Measurements from ENCODE around the gene LRMDA. TPM values are rescaled to one million over a fixed set of nuclear protein-coding genes. Genes with fewer than 3 reads are reported as not detected.

LRMDA gene
- total RNA-seq, 3 donors from 2014 or later = 9.4 to 14.9 (median 10.3) TPM

DNA sequence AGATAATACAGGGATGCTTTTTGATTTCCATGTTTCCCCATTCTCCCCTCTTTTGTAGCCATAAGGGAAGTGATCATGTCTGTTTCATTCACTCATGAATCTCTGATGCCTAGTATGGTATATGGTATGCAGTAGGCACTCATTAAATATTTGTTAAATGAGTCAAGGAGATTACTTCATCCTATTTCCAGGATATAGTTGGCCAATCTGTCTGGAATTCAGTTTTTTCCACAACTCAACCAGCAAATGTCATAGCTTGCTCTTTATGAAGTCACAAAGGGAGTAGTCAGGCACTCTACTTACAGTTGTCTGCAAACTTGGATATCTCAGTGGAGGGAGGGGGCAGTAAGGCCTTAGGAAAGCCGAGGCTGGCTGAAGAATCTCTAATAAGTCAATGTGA lies 853.6 kb downstream of the LRMDA start:
- ATAC-seq (no peak), DNase-seq (no peak)
- Histone ChIP-seq H3K36me3 (ENCODE audit: low read depth) (no peaks in the 10 kb centered on the region), H3K4me3 (no peak overlapping the region), H3K9me3 (no peaks in the 10 kb centered on the region), H3K4me1 (ENCODE audit: low read depth) (no peaks in the 10 kb centered on the region)
- intact Hi-C loops (cut with DNase I, micrococcal nuclease) = no loop called here
- TF ChIP-seq, protein P1, sequence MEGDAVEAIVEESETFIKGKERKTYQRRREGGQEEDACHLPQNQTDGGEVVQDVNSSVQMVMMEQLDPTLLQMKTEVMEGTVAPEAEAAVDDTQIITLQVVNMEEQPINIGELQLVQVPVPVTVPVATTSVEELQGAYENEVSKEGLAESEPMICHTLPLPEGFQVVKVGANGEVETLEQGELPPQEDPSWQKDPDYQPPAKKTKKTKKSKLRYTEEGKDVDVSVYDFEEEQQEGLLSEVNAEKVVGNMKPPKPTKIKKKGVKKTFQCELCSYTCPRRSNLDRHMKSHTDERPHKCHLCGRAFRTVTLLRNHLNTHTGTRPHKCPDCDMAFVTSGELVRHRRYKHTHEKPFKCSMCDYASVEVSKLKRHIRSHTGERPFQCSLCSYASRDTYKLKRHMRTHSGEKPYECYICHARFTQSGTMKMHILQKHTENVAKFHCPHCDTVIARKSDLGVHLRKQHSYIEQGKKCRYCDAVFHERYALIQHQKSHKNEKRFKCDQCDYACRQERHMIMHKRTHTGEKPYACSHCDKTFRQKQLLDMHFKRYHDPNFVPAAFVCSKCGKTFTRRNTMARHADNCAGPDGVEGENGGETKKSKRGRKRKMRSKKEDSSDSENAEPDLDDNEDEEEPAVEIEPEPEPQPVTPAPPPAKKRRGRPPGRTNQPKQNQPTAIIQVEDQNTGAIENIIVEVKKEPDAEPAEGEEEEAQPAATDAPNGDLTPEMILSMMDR (IDR thresholded peaks at IDR 0.05) = no peak

DNA sequence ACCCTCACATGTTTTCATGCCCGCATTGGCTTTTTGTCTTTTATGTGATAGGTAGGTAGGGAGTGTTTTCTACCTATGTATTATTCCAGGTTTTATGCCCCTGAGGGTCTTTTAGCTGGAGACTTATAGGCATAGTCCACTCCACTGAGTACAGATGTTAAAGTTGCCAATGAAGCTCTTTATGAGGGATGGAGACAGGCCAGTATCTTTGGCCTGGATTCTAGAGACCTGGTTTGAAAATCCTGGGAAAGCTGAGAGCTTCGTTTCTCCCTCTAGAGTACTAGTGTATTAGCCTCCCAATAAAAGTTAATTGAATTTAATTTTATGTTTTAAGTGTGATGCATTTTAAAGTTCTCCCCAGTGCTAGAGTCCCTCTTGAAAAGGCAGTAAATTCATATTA lies 854.1 kb downstream of the LRMDA start:
- TF ChIP-seq, protein P1 (IDR thresholded peaks at IDR 0.05) = no peak
- Histone ChIP-seq H3K4me3 (no peak overlapping the region), H3K4me1 (ENCODE audit: low read depth) (no peaks in the 10 kb centered on the region), H3K9me3 (no peaks in the 10 kb centered on the region), H3K36me3 (ENCODE audit: low read depth) (no peaks in the 10 kb centered on the region)
- DNase-seq = no peak
- ATAC-seq = no peak
- intact Hi-C loops (cut with DNase I, micrococcal nuclease) = no loop called here

DNA sequence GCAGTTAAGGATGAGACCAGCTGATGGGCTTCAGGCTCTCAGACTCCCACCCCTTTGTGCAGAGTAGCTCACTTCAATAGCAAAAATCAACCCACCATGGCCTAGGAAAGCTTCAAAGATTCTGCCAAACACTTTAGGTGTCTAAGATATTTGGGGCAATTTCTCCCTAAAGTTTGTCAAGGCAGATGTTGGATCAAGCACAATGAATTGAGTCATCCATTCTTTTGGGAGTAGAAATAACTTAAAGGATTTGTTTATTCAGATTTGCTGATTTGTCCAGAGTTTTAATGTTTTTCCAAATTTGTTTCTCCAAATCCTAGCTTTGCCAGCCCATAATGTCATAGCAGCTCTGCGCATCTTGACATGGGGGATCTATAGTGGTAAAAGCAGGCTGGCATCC lies 855.1 kb downstream of the LRMDA start:
- Histone ChIP-seq H3K4me1 (ENCODE audit: low read depth) (no peaks in the 10 kb centered on the region), H3K4me3 (no peak overlapping the region), H3K36me3 (ENCODE audit: low read depth) (no peaks in the 10 kb centered on the region), H3K9me3 (no peaks in the 10 kb centered on the region)
- intact Hi-C loops (cut with DNase I, micrococcal nuclease) = no loop called here
- TF ChIP-seq, protein P1 (IDR thresholded peaks at IDR 0.05) = no peak
- no peak for DNase-seq
- ATAC-seq = no peak

DNA sequence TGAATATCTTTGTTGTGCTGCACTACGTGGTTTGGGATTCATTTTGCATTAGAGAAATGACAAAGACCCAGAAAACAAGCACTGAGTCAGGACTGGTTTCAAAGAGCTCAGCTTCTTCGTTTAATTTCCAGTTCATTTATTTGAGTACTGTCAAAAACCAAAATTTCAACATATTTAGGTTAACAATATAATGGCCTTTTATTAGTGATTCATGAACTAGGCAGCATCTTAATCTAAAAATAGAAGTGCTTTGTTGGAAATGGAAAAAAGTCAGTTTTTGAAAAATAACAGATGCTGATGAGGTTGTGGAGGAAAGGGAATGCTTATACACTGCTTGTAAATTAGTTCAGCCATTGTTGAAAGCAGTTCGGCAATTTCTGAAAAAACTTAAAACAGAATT lies 856.4 kb downstream of the LRMDA start:
- Histone ChIP-seq H3K4me1 (ENCODE audit: low read depth) (no peaks in the 10 kb centered on the region), H3K9me3 (no peaks in the 10 kb centered on the region), H3K4me3 (no peak overlapping the region), H3K36me3 (ENCODE audit: low read depth) (no peaks in the 10 kb centered on the region)
- ATAC-seq (no peak), DNase-seq (no peak)
- intact Hi-C loops (cut with DNase I, micrococcal nuclease) = no loop called here
- TF ChIP-seq, protein P1 (IDR thresholded peaks at IDR 0.05) = no peak

DNA sequence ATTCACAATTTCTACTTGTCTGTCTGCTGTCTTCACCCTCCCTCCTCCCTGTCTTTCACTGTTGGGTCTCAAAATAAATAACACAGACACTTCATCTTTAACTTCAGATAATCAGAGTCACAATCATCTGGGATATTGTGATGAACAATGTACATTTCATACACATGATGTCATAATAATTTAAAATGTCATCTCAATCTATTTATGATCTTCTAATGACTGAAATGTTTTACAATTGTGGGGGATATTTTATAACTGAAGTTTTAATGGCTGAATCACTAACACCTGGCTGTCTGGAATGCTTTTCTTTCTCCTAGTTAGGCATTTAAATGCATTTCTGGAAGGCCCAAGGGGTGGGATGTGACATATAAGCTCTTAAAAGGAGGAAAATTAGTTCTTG lies 859.8 kb downstream of the LRMDA start:
- intact Hi-C loops (cut with DNase I, micrococcal nuclease) = no loop called here
- TF ChIP-seq, protein P1 (IDR thresholded peaks at IDR 0.05) = no peak
- H3K4me1 ChIP-seq (ENCODE audit: low read depth) = no peaks in the 10 kb centered on the region
- ATAC-seq (no peak), DNase-seq (no peak)
- no peaks in the 10 kb centered on the region for H3K9me3 ChIP-seq
- no peak overlapping the region for H3K4me3 ChIP-seq
- H3K36me3 ChIP-seq (ENCODE audit: low read depth) = no peaks in the 10 kb centered on the region

DNA sequence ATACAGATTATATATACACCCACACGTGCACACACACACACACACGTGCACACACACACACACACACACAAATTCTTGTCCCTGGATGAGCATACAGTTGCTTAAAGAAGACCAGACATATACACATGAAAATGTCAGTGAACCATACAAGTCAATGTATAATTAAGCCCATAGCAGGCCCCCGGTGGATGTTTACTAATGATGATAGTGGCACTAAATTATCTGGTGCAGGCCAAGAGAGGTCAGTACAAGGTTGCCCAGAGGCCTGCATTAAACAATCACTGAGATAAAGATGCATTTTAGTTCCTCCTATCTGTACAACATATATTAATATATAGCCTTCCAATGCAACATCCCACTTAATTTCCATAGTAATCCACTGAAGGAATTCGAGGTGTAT lies 860.5 kb downstream of the LRMDA start:
- DNase-seq (no peak), ATAC-seq (no peak)
- Histone ChIP-seq H3K9me3 (no peaks in the 10 kb centered on the region), H3K36me3 (ENCODE audit: low read depth) (no peaks in the 10 kb centered on the region), H3K4me1 (ENCODE audit: low read depth) (no peaks in the 10 kb centered on the region), H3K4me3 (no peak overlapping the region)
- TF ChIP-seq, protein P1 (IDR thresholded peaks at IDR 0.05) = no peak
- intact Hi-C loops (cut with DNase I, micrococcal nuclease) = no loop called here

Measured in mucosa of descending colon (tissue), 3 donors.